ENCODE data around the gene NAGS.
"Not testable (repeated sequence)": the region's sequence is repeated elsewhere in the genome, so short reads cannot be mapped to it uniquely, and the experiment has no call there.

Gene NAGS

DNA sequence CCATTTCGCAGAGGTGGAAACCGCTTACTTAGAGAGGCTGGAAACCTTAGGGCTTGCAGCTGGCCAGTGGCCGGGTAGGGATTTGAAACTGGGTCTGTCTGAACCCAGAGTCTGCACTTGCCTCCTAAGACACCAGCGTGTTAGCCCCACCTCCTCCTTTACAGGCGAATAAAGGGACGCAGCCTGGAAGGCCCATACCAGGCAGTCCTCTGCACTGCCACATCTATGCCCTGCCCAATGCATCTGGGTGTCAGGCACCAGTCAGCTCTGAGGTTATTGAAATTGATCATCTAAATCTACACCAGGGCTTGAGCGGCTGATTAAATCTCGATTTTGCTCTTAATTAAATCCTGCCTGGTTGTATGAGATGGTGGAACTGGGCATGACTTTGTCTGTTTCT is 19.9 kb upstream of the NAGS start:
- DNase-seq = no peak

- no peak for DNase-seq
Observed at GRCh38 chr17:43986225-43986981, 18.0 kb upstream of the NAGS start.

- no peak for DNase-seq
Observed at GRCh38 chr17:43987131-43988021, 17.0 kb upstream of the NAGS start.

GRCh38 chr17:43988301-43988700 is 16.1 kb upstream of the NAGS start:
- no peak for DNase-seq

DNA sequence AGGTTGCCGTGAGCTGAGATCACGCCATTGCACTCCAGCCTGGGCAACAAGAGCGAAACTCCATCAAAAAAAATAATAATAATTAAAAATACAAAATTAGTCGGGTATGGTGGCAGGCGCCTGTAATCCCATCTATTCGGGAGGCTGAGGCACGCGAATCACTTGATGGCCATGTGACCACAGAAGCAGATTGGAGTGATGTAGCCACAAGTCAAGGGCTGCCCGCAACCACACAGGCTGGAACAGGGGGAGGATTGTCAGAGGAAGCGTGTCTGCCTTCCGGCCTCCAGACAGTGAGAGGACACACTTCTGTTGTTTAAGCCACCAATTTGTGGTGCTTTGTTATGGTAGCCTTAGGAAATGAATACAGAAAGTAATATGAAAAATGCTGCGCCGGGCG is 11.8 kb upstream of the NAGS start:
- no peak for DNase-seq

GRCh38 chr17:43994272-43995149 is 9.9 kb upstream of the NAGS start:
- no peak for DNase-seq

DNA sequence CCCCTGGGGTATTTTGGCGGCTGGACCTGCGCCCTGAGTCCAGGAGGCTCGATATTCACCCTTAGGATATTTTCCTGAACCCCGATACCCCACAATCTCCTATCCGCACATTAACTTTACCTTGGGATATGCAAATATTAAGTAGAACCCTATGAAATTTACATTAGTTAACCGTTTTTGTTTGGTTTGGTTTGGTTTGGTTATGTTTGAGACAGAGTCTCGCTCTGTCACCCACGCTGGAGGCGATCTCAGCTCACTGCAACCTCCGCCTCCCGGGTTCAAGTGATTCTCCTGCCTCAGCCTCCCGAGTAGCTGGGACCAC is 9.3 kb upstream of the NAGS start:
- DNase-seq = no peak

DNA sequence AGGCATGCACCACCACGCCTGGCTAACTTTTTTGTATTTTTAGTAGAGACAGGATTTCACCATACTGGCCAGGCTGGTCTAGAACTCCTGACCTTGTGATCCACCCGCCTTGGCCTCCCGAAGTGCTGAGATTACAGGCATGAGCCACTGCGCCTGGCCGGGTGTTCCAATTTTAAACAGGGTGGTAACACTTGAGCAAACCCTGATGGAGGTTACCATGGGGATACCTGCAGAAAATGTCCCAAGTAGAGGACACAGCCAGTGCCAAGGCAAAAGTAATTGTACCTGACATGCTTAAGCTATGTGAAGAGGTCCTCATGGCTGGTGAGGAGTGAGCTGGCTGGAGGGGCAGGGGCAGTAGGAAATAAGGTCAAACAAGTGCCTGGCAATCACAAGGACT is 7.2 kb upstream of the NAGS start:
- not testable (repeated sequence) for DNase-seq

GRCh38 chr17:43998552-43998951 is 5.9 kb upstream of the NAGS start:
- no peak for DNase-seq

DNA sequence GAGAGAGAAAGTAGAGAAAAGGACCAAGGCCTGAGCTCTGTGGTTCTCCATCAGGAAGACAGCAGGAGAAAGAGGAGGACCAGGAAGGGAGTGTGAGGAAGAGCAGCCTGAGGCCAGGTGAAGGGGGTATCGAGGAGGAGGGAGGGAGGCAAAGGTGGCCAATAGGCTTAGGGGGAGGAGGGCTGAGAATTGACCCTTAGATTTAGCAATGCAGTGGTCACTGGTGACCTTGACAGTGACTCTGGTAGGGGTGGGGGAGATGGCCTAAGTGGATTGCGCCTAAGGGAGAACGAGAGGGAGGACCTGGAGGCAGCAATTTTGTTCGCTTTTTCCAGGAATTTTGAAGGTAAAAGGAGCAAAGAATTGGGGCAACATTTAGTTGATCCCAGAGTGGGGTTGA is 5.4 kb upstream of the NAGS start:
- no peak for DNase-seq

- DNase-seq = no peak
Observed at GRCh38 chr17:44000141-44000860, 4.1 kb upstream of the NAGS start.

GRCh38 chr17:44000871-44001460 is 3.5 kb upstream of the NAGS start:
- DNase-seq = no peak

- no peak for DNase-seq
Observed at GRCh38 chr17:44001461-44001920, 2.9 kb upstream of the NAGS start.

- DNase-seq = no peak
Observed at GRCh38 chr17:44002141-44002848, 2.1 kb upstream of the NAGS start.

- no peak for DNase-seq
Observed at GRCh38 chr17:44004761-44005526, 522 bp downstream of the NAGS start.

DNA sequence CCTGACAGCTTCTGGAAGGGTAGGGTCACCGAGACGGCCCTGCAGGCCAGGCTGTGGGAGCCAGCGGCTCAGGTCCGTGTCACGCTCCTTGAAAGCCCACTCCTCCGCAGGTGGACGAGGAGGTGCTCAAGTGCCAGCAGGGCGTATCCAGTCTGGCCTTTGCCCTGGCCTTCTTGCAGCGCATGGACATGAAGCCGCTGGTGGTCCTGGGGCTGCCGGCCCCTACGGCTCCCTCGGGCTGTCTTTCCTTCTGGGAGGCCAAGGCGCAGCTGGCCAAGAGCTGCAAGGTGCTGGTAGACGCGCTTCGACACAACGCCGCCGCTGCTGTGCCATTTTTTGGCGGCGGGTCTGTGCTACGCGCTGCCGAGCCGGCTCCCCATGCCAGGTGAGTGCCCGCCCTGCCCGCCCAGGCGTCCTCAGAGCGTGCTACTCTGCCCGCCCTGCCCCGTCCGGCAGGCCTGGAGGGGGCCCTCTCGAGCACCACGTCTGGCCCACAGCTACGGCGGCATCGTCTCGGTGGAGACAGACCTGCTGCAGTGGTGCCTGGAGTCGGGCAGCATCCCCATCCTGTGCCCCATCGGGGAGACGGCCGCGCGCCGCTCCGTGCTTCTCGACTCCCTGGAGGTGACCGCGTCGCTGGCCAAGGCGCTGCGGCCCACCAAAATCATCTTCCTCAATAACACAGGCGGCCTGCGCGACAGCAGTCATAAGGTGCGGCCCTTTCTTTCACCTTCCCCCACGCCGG is 1.3 kb downstream of the NAGS start:
- DNase-seq = no peak

- DNase-seq = no peak
Observed at GRCh38 chr17:44006272-44006597, 1.8 kb downstream of the NAGS start.

GRCh38 chr17:44006598-44007345 is 2.4 kb downstream of the NAGS start:
- DNase-seq = no peak
